ENCODE results near the gene KLHL18. TPM values are rescaled to one million over a fixed set of nuclear protein-coding genes. Genes with fewer than 3 reads are reported as not detected.
"Not testable (repeated sequence)": the region's sequence is repeated elsewhere in the genome, so short reads cannot be mapped to it uniquely, and the experiment has no call there.

Gene KLHL18
- total RNA-seq, 2 donors from 2014 or later, result 23.0 to 25.1 TPM

- Mint-ChIP-seq H3K27ac (no peak overlapping the region), H3K9me3 (no peaks in the 10 kb centered on the region)
These were observed 12.6 kb downstream of the KLHL18 start for GRCh38 chr3:47295322-47295721.

GRCh38 chr3:47295976-47296375 lies 13.2 kb downstream of the KLHL18 start:
- DNase-seq (ENCODE audit: low spot score in 2 of 2), result no peak
- peaks cover 0 to 3% of the 10 kb centered on the region in 2 donors for H3K36me3 Mint-ChIP-seq
- peak overlapping the region in 1 of 2 donors; percentile 5 for H3K27ac Mint-ChIP-seq
- no peaks in the 10 kb centered on the region for H3K9me3 Mint-ChIP-seq
- ATAC-seq, result no peak

More at GRCh38 chr3:47295322-47295721, 12.6 kb downstream of the KLHL18 start:
- ATAC-seq (no peak), DNase-seq (ENCODE audit: low spot score in 2 of 2) (no peak)
- peaks cover 0 to 9% of the 10 kb centered on the region in 2 donors for H3K36me3 Mint-ChIP-seq

GRCh38 chr3:47296562-47297302 lies 14.0 kb downstream of the KLHL18 start:
- Mint-ChIP-seq H3K9me3 (no peaks in the 10 kb centered on the region), H3K27ac (peak overlapping the region; percentile 2 to 5), H3K36me3 (peaks cover 0 to 6% of the 10 kb centered on the region in 2 donors)
- DNase-seq (ENCODE audit: low spot score in 2 of 2), result no peak
- no peak for ATAC-seq

- no peak for ATAC-seq
- Mint-ChIP-seq H3K27ac (no peak overlapping the region), H3K36me3 (peaks cover 0 to 22% of the 10 kb centered on the region in 2 donors), H3K9me3 (no peaks in the 10 kb centered on the region)
- no peak for DNase-seq (ENCODE audit: low spot score in 2 of 2)
These were observed 15.7 kb downstream of the KLHL18 start for GRCh38 chr3:47298439-47298838.

GRCh38 chr3:47299381-47300318 lies 16.9 kb downstream of the KLHL18 start:
- Mint-ChIP-seq H3K9me3 (no peaks in the 10 kb centered on the region), H3K36me3 (peaks cover 0 to 22% of the 10 kb centered on the region in 2 donors), H3K27ac (no peak overlapping the region)
- DNase-seq (ENCODE audit: low spot score in 2 of 2) (no peak), ATAC-seq (no peak)

GRCh38 chr3:47301456-47301855 lies 18.7 kb downstream of the KLHL18 start:
- Mint-ChIP-seq H3K9me3 (no peaks in the 10 kb centered on the region), H3K36me3 (peaks cover 0 to 22% of the 10 kb centered on the region in 2 donors), H3K27ac (no peak overlapping the region)
- ATAC-seq (no peak), DNase-seq (ENCODE audit: low spot score in 2 of 2) (no peak)

GRCh38 chr3:47306022-47306421 lies 23.3 kb downstream of the KLHL18 start:
- ATAC-seq (no peak), DNase-seq (ENCODE audit: low spot score in 2 of 2) (no peak)

GRCh38 chr3:47309231-47309630 lies 26.5 kb downstream of the KLHL18 start:
- not testable (repeated sequence) for H3K27ac Mint-ChIP-seq; DNase-seq (ENCODE audit: low spot score in 2 of 2); H3K9me3 Mint-ChIP-seq; H3K36me3 Mint-ChIP-seq; ATAC-seq

More at GRCh38 chr3:47306022-47306421, 23.3 kb downstream of the KLHL18 start:
- Mint-ChIP-seq H3K27ac (no peak overlapping the region), H3K36me3 (peaks cover 4 to 22% of the 10 kb centered on the region in 2 donors), H3K9me3 (no peaks in the 10 kb centered on the region)

- Mint-ChIP-seq H3K36me3 (peaks cover 0 to 4% of the 10 kb centered on the region in 2 donors), H3K9me3 (no peaks in the 10 kb centered on the region), H3K27ac (no peak overlapping the region)
- no peak for ATAC-seq
- DNase-seq (ENCODE audit: low spot score in 2 of 2), result no peak
These were observed 27.6 kb downstream of the KLHL18 start for GRCh38 chr3:47310391-47310790.

GRCh38 chr3:47313341-47314055 lies 30.8 kb downstream of the KLHL18 start:
- DNase-seq (ENCODE audit: low spot score in 2 of 2) (no peak), ATAC-seq (peak in 1 of 2 donors; percentile 64)
- peak overlapping the region in 1 of 2 donors; percentile 55 for H3K27ac Mint-ChIP-seq
- no peaks in the 10 kb centered on the region for H3K9me3 Mint-ChIP-seq
- H3K36me3 Mint-ChIP-seq, result peaks cover 0 to 4% of the 10 kb centered on the region in 2 donors

GRCh38 chr3:47314056-47314764 lies 31.5 kb downstream of the KLHL18 start:
- ATAC-seq (no peak), DNase-seq (ENCODE audit: low spot score in 2 of 2) (no peak)
- Mint-ChIP-seq H3K36me3 (no peaks in the 10 kb centered on the region), H3K9me3 (no peaks in the 10 kb centered on the region), H3K27ac (peak overlapping the region in 1 of 2 donors; percentile 14)

- H3K27ac Mint-ChIP-seq, result peak overlapping the region; percentile 11 to 14
- ATAC-seq, result no peak
- no peak for DNase-seq (ENCODE audit: low spot score in 2 of 2)
These were observed 32.4 kb downstream of the KLHL18 start for GRCh38 chr3:47315069-47315647.

GRCh38 chr3:47316151-47316550 lies 33.4 kb downstream of the KLHL18 start:
- DNase-seq (ENCODE audit: low spot score in 2 of 2); ATAC-seq; H3K36me3 Mint-ChIP-seq; H3K27ac Mint-ChIP-seq; H3K9me3 Mint-ChIP-seq: not testable (repeated sequence)

More at GRCh38 chr3:47315069-47315647, 32.4 kb downstream of the KLHL18 start:
- Mint-ChIP-seq H3K36me3 (no peaks in the 10 kb centered on the region), H3K9me3 (no peaks in the 10 kb centered on the region)

GRCh38 chr3:47318916-47319315 lies 36.2 kb downstream of the KLHL18 start:
- no peak for DNase-seq (ENCODE audit: low spot score in 2 of 2)
- Mint-ChIP-seq H3K9me3 (no peaks in the 10 kb centered on the region), H3K27ac (peak overlapping the region in 1 of 2 donors; percentile 40), H3K36me3 (no peaks in the 10 kb centered on the region)
- no peak for ATAC-seq

- ATAC-seq (no peak), DNase-seq (ENCODE audit: low spot score in 2 of 2) (no peak)
- Mint-ChIP-seq H3K27ac (no peak overlapping the region), H3K36me3 (no peaks in the 10 kb centered on the region), H3K9me3 (no peaks in the 10 kb centered on the region)
These were observed 37.2 kb downstream of the KLHL18 start for GRCh38 chr3:47319956-47320355.

Measured in activated naive CD4-positive, alpha-beta T cell treated with anti-CD3 and anti-CD28 coated beads, Interleukin-2, amount 50 U/mL, for 72 hours (primary cell).